ENCODE data around the gene ATRNL1. TPM values are rescaled to one million over a fixed set of nuclear protein-coding genes. Genes with fewer than 3 reads are reported as not detected.

Gene ATRNL1
- polyA plus RNA-seq, 1 of the 3 experiments (the other 2 are of a cell fraction) = 0.67 TPM

- TF ChIP-seq FOSL2 (IDR thresholded peaks at IDR 0.05; ENCODE audit: borderline replicate concordance, low read depth) (peak; percentile 16; the same call in 1 of the 2 replicates), RXRA (IDR thresholded peaks at IDR 0.05; ENCODE audit: borderline replicate concordance, low read depth) (no peak)
- no peaks in the 10 kb centered on the region for H3K36me3 ChIP-seq (replicated peaks in 1 of 2; ENCODE audit: control insufficient read depth in 1 of 2, insufficient read depth in 2 of 2, low read length in 1 of 2)
- H3K9me2 ChIP-seq = no peaks in the 10 kb centered on the region
- H3K27ac ChIP-seq (ENCODE audit: low read depth in 2 of 2, low read length in 1 of 2) = peak overlapping the region in 1 of 2 experiments; percentile 6; a peak in 1 of 4 replicates
- H3K9ac ChIP-seq = no peak overlapping the region
- no peak for DNase-seq
- H3K79me2 ChIP-seq (ENCODE audit: insufficient read depth) = no peaks in the 10 kb centered on the region
- no peaks in the 10 kb centered on the region for H4K20me1 ChIP-seq (ENCODE audit: insufficient read depth)
- ChIA-PET POLR2A (no interaction called here), CTCF (interaction anchor here (1.4 kb wide), 1 partner anchor 18 kb away, joined by 4 read pairs; no protein-coding TSS in a partner anchor)
- peak overlapping the region; percentile 16; the same call in 1 of the 2 replicates for H2AFZ ChIP-seq (ENCODE audit: low read depth)
- 0 out of 2 replicates have a peak overlapping the region, but pooled peaks have one; percentile 44 for H3K4me2 ChIP-seq
- H3F3A ChIP-seq (replicated peaks; ENCODE audit: insufficient read depth) = no peaks in the 10 kb centered on the region
- H3K4me1 ChIP-seq (ENCODE audit: control insufficient read depth in 1 of 2, insufficient read depth in 2 of 2, low read depth in 1 of 2, low read length in 1 of 2) = no peaks in the 10 kb centered on the region; a peak in 1 of 4 replicates
- H3K9me3 ChIP-seq = no peaks in the 10 kb centered on the region
- H3K4me3 ChIP-seq (ENCODE audit: low read depth in 2 of 2, low read length in 1 of 2) = no peak overlapping the region
- H3K27me3 ChIP-seq (ENCODE audit: insufficient read depth) = no peaks in the 10 kb centered on the region
- WGBS (ENCODE audit: low lambda C conversion rate) = 33% methylated on average over 1 of the region's 1 CpG
Measured at GRCh38 chr10:115772606-115773005, 679.4 kb downstream of the ATRNL1 start.

DNA sequence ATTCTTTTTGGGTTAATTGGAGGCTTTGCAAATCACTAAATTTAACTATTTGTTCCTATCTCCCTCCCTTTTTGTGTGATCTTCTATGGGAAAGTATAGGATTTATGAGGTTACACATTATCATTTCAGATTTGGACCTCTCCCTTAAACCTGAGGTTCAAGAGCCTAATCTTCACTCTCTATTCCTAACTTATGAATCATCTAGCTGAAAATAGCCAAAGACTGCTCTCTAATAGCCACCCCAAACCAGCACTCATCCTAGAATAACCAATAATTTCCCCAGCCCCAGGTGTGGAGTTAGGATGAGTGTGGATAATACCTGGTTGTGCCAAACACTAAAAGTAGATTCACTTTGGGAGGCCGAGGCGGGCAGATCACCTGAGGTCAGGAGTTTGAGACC, 680.7 kb downstream of the ATRNL1 start:
- H3K27me3 ChIP-seq (ENCODE audit: insufficient read depth) = no peaks in the 10 kb centered on the region
- no peak overlapping the region for H3K27ac ChIP-seq (ENCODE audit: low read depth in 2 of 2, low read length in 1 of 2)
- H3K9me3 ChIP-seq = no peaks in the 10 kb centered on the region
- no peak overlapping the region for H2AFZ ChIP-seq (ENCODE audit: low read depth)
- H3K79me2 ChIP-seq (ENCODE audit: insufficient read depth) = no peaks in the 10 kb centered on the region
- POLR2A ChIA-PET = no interaction called here
- no peaks in the 10 kb centered on the region for H3K36me3 ChIP-seq (replicated peaks in 1 of 2; ENCODE audit: control insufficient read depth in 1 of 2, insufficient read depth in 2 of 2, low read length in 1 of 2)
- CTCF ChIA-PET = interaction anchor here (1.4 kb wide), 1 partner anchor 17 kb away, joined by 4 read pairs; no protein-coding TSS in a partner anchor
- no peaks in the 10 kb centered on the region for H4K20me1 ChIP-seq (ENCODE audit: insufficient read depth)
- no peak overlapping the region for H3K4me2 ChIP-seq
- H3K4me1 ChIP-seq (ENCODE audit: control insufficient read depth in 1 of 2, insufficient read depth in 2 of 2, low read depth in 1 of 2, low read length in 1 of 2) = no peaks in the 10 kb centered on the region; a peak in 1 of 4 replicates
- H3F3A ChIP-seq (replicated peaks; ENCODE audit: insufficient read depth) = no peaks in the 10 kb centered on the region
- H3K4me3 ChIP-seq (ENCODE audit: low read depth in 2 of 2, low read length in 1 of 2) = no peak overlapping the region
- no peaks in the 10 kb centered on the region for H3K9me2 ChIP-seq
- DNase-seq = no peak
- 95% methylated on average over 2 of the region's 2 CpGs for WGBS (ENCODE audit: low lambda C conversion rate)
- TF ChIP-seq GATA2 (CRISPR knock-in tag; IDR thresholded peaks at IDR 0.05) = no peak
- no peak for TF ChIP-seq JUND (IDR thresholded peaks at IDR 0.05)
- TF ChIP-seq NFIC (IDR thresholded peaks at IDR 0.05; ENCODE audit: borderline replicate concordance) = no peak
- TF ChIP-seq, protein P1, sequence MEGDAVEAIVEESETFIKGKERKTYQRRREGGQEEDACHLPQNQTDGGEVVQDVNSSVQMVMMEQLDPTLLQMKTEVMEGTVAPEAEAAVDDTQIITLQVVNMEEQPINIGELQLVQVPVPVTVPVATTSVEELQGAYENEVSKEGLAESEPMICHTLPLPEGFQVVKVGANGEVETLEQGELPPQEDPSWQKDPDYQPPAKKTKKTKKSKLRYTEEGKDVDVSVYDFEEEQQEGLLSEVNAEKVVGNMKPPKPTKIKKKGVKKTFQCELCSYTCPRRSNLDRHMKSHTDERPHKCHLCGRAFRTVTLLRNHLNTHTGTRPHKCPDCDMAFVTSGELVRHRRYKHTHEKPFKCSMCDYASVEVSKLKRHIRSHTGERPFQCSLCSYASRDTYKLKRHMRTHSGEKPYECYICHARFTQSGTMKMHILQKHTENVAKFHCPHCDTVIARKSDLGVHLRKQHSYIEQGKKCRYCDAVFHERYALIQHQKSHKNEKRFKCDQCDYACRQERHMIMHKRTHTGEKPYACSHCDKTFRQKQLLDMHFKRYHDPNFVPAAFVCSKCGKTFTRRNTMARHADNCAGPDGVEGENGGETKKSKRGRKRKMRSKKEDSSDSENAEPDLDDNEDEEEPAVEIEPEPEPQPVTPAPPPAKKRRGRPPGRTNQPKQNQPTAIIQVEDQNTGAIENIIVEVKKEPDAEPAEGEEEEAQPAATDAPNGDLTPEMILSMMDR (IDR thresholded peaks at IDR 0.05) = no peak
- no peak for TF ChIP-seq RFX5 (IDR thresholded peaks at IDR 0.05; ENCODE audit: low read length)
- TF ChIP-seq FOSL2 (IDR thresholded peaks at IDR 0.05; ENCODE audit: borderline replicate concordance, low read depth) = no peak
- no peak overlapping the region for H3K9ac ChIP-seq

GRCh38 chr10:115774721-115775120, 681.6 kb downstream of the ATRNL1 start:
- Histone ChIP-seq H3K27ac (ENCODE audit: low read depth in 2 of 2, low read length in 1 of 2) (no peak overlapping the region), H3K79me2 (ENCODE audit: insufficient read depth) (no peaks in the 10 kb centered on the region), H3K36me3 (replicated peaks in 1 of 2; ENCODE audit: control insufficient read depth in 1 of 2, insufficient read depth in 2 of 2, low read length in 1 of 2) (no peaks in the 10 kb centered on the region), H2AFZ (ENCODE audit: low read depth) (no peak overlapping the region), H3K9ac (no peak overlapping the region), H4K20me1 (ENCODE audit: insufficient read depth) (no peaks in the 10 kb centered on the region), H3K4me3 (ENCODE audit: low read depth in 2 of 2, low read length in 1 of 2) (no peak overlapping the region), H3K9me2 (no peaks in the 10 kb centered on the region), H3K4me1 (ENCODE audit: control insufficient read depth in 1 of 2, insufficient read depth in 2 of 2, low read depth in 1 of 2, low read length in 1 of 2) (no peaks in the 10 kb centered on the region), H3F3A (replicated peaks; ENCODE audit: insufficient read depth) (no peaks in the 10 kb centered on the region), H3K9me3 (no peaks in the 10 kb centered on the region), H3K4me2 (no peak overlapping the region), H3K27me3 (ENCODE audit: insufficient read depth) (no peaks in the 10 kb centered on the region)
- TF ChIP-seq RXRA (IDR thresholded peaks at IDR 0.05; ENCODE audit: borderline replicate concordance, low read depth) (no peak), RAD21 (IDR thresholded peaks at IDR 0.05; ENCODE audit: low read length) (no peak), RCOR1 (IDR thresholded peaks at IDR 0.05; ENCODE audit: low read length) (no peak), TCF12 (IDR thresholded peaks at IDR 0.05) (no peak), MXI1 (IDR thresholded peaks at IDR 0.05; ENCODE audit: low read depth, low read length) (no peak), ZBTB33 (IDR thresholded peaks at IDR 0.05; ENCODE audit: borderline replicate concordance, low read depth) (no peak), CHD2 (IDR thresholded peaks at IDR 0.05; ENCODE audit: low read length, partially characterized antibody) (no peak), EZH2phosphoT487 (IDR thresholded peaks at IDR 0.05; ENCODE audit: borderline replicate concordance, low read depth) (no peak), SMC3 (IDR thresholded peaks at IDR 0.05; ENCODE audit: low read depth, low read length) (no peak), EP300 (IDR thresholded peaks at IDR 0.05; ENCODE audit: borderline replicate concordance in 1 of 2, low read depth in 1 of 2, low read length in 1 of 2) (no peak)
- TF ChIP-seq, protein P1 (IDR thresholded peaks at IDR 0.05) = no peak
- no peak for DNase-seq
- WGBS (ENCODE audit: low lambda C conversion rate) = 50% methylated on average over 2 of the region's 2 CpGs
- ChIA-PET CTCF (no interaction called here), POLR2A (no interaction called here)
